Ishikawa (cell line): ENCODE data around the gene LAMB4.

ENCODE experiments used
- CEBPB ChIP-seq: IDR thresholded peaks from 2 replicates; pipeline ENCODE4 v1.6.1; 2012
- CREB1 ChIP-seq: IDR thresholded peaks from 2 replicates; pipeline ENCODE4 v1.6.1; 2012; ENCODE audit warnings: low read depth
- EGR1 ChIP-seq: IDR thresholded peaks from 2 replicates; pipeline ENCODE4 v1.6.1; 2012
- EP300 ChIP-seq: IDR thresholded peaks from 2 replicates; pipeline ENCODE4 v1.6.1; 2012; ENCODE audit warnings: borderline replicate concordance
- FOXM1 ChIP-seq: IDR thresholded peaks from 2 replicates; pipeline ENCODE4 v1.6.1; 2012; ENCODE audit warnings: low read depth, borderline replicate concordance
- MAX ChIP-seq: IDR thresholded peaks from 2 replicates; pipeline ENCODE4 v1.6.1; 2012
- NFIC ChIP-seq: IDR thresholded peaks from 2 replicates; pipeline ENCODE4 v1.6.1; 2012
- RAD21 ChIP-seq: IDR thresholded peaks from 2 replicates; pipeline ENCODE4 v1.6.1; 2012; ENCODE audit warnings: low read depth
- REST ChIP-seq: IDR thresholded peaks from 2 replicates; pipeline ENCODE4 v1.6.1; 2012; ENCODE audit warnings: low read depth, mild to moderate bottlenecking
- TAF1 ChIP-seq: IDR thresholded peaks from 2 replicates; pipeline ENCODE4 v1.6.1; 2012; ENCODE audit warnings: low read depth, mild to moderate bottlenecking
- TCF12 ChIP-seq: IDR thresholded peaks from 2 replicates; pipeline ENCODE4 v1.6.1; 2012; ENCODE audit warnings: low read depth
- TEAD4 ChIP-seq: IDR thresholded peaks from 2 replicates; pipeline ENCODE4 v1.6.1; 2012
- USF1 ChIP-seq: IDR thresholded peaks from 2 replicates; pipeline ENCODE4 v1.6.1; 2012
- YY1 ChIP-seq: IDR thresholded peaks from 2 replicates; pipeline ENCODE4 v1.6.1; 2012; ENCODE audit warnings: low read depth
- ZBTB7A ChIP-seq: IDR thresholded peaks from 2 replicates; pipeline ENCODE4 v1.6.1; 2012; ENCODE audit warnings: low read depth

The LAMB4 gene

GRCh38 chr7:108124820-108125219, 5.3 kb downstream of the LAMB4 start:
- TF ChIP-seq TAF1 (no peak), REST (no peak), ZBTB7A (no peak), EP300 (no peak), RAD21 (no peak), TEAD4 (no peak), EGR1 (no peak), MAX (no peak), FOXM1 (no peak), CREB1 (no peak), USF1 (no peak), TCF12 (no peak), CEBPB (no peak), YY1 (no peak), NFIC (no peak)

GRCh38 chr7:108122181-108122580, 8.0 kb downstream of the LAMB4 start:
- no peak for TF ChIP-seq TEAD4
- TF ChIP-seq NFIC = no peak
- TF ChIP-seq YY1 = no peak
- TF ChIP-seq RAD21 = no peak
- TF ChIP-seq EGR1 = no peak
- TF ChIP-seq TAF1 = no peak
- no peak for TF ChIP-seq USF1
- TF ChIP-seq MAX = no peak
- TF ChIP-seq ZBTB7A = no peak
- no peak for TF ChIP-seq REST
- no peak for TF ChIP-seq EP300
- no peak for TF ChIP-seq FOXM1
- TF ChIP-seq CREB1 = no peak
- no peak for TF ChIP-seq CEBPB
- TF ChIP-seq TCF12 = no peak

- TF ChIP-seq EP300 (no peak), NFIC (no peak), TEAD4 (no peak), USF1 (no peak), CEBPB (no peak), MAX (no peak), FOXM1 (no peak), EGR1 (no peak), YY1 (no peak), RAD21 (no peak), REST (no peak), TCF12 (no peak)
These were observed 9.2 kb downstream of the LAMB4 start for GRCh38 chr7:108120933-108121332.

GRCh38 chr7:108120196-108120595, 10.0 kb downstream of the LAMB4 start:
- TF ChIP-seq TEAD4 (no peak), CREB1 (no peak), CEBPB (no peak)

- TF ChIP-seq ZBTB7A (no peak), FOXM1 (no peak), EP300 (no peak), EGR1 (no peak), USF1 (no peak), REST (no peak), TAF1 (no peak), CREB1 (no peak), RAD21 (no peak), MAX (no peak), TEAD4 (no peak)
These were observed 11.2 kb downstream of the LAMB4 start for GRCh38 chr7:108118959-108119358.
